SK-N-MC (cell line): Measurements from ENCODE around the gene NUDCD2.

Experiments used
- EZH2 ChIP-seq: fragments of 200-600 bp; sonication (generic); IDR thresholded peaks from one replicate; pipeline ENCODE4 v1.6.1; 2017; ENCODE audit warnings: antibody characterized with exemption
- POLR2AphosphoS5 ChIP-seq: IDR thresholded peaks from 2 replicates; pipeline ENCODE4 v1.6.1; 2012; ENCODE audit warnings: mild to moderate bottlenecking, low read depth, low read length, borderline replicate concordance

- TF ChIP-seq EZH2 (no peak), POLR2AphosphoS5 (no peak)
These were observed 3.1 kb upstream of the NUDCD2 start for GRCh38 chr5:163463063-163463435.
